Measurements from ENCODE around the gene LRRC39.
"Not testable (repeated sequence)": the region's sequence is repeated elsewhere in the genome, so short reads cannot be mapped to it uniquely, and the experiment has no call there.

LRRC39 gene
- total RNA-seq, result 0.17 to 2.3 (median 0.53) reads per million in 17 experiments

GRCh38 chr1:100178091-100178490 is at the start of gene LRRC39:
Gene LRRC39, minus strand, starts transcription at chr1:100178256. Its CDS starts 9,740 bp downstream, at chr1:100168516.
- DNase-seq, result peak in 1 of 4 experiments; percentile 4

GRCh38 chr1:100222428-100222827 is 44.4 kb upstream of the LRRC39 start:
- no peak for DNase-seq

- peak; percentile 19 to 50 (median 41) for DNase-seq
These were observed 41.8 kb upstream of the LRRC39 start for GRCh38 chr1:100219883-100220282.

- DNase-seq, result no peak
These were observed 41.4 kb upstream of the LRRC39 start for GRCh38 chr1:100219457-100219856.

- DNase-seq, result no peak
These were observed 39.8 kb upstream of the LRRC39 start for GRCh38 chr1:100217834-100218233.

- DNase-seq, result no peak
These were observed 37.0 kb upstream of the LRRC39 start for GRCh38 chr1:100215101-100215500.

- no peak for DNase-seq
These were observed 35.1 kb upstream of the LRRC39 start for GRCh38 chr1:100213141-100213540.

- no peak for DNase-seq
These were observed 28.2 kb upstream of the LRRC39 start for GRCh38 chr1:100206301-100206700.

GRCh38 chr1:100205593-100205992 is 27.5 kb upstream of the LRRC39 start:
- DNase-seq, result not testable (repeated sequence)

- not testable (repeated sequence) for DNase-seq
These were observed 27.0 kb upstream of the LRRC39 start for GRCh38 chr1:100205103-100205502.

GRCh38 chr1:100202703-100203102 is 24.6 kb upstream of the LRRC39 start:
- not testable (repeated sequence) for DNase-seq

- DNase-seq, result not testable (repeated sequence)
These were observed 22.0 kb upstream of the LRRC39 start for GRCh38 chr1:100200060-100200459.

- DNase-seq, result no peak
These were observed 20.5 kb upstream of the LRRC39 start for GRCh38 chr1:100198596-100198995.

- no peak for DNase-seq
These were observed 10.6 kb upstream of the LRRC39 start for GRCh38 chr1:100188617-100189016.

- DNase-seq, result no peak
These were observed 9.9 kb upstream of the LRRC39 start for GRCh38 chr1:100187912-100188311.

- DNase-seq, result peak in 3 of 4 experiments; percentile 7 to 9 (median 7)
These were observed 6.5 kb upstream of the LRRC39 start for GRCh38 chr1:100184536-100184935.

GRCh38 chr1:100183370-100183769 is 5.3 kb upstream of the LRRC39 start:
- DNase-seq, result no peak

GRCh38 chr1:100177295-100178041 is 588 bp downstream of the LRRC39 start:
- peak in 1 of 4 experiments; percentile 3 for DNase-seq

- no peak for DNase-seq
These were observed 10.0 kb downstream of the LRRC39 start for GRCh38 chr1:100168051-100168450.

- no peak for DNase-seq
These were observed 13.4 kb downstream of the LRRC39 start for GRCh38 chr1:100164702-100165101.

- no peak for DNase-seq
These were observed 13.8 kb downstream of the LRRC39 start for GRCh38 chr1:100164216-100164615.

- no peak for DNase-seq
These were observed 15.2 kb downstream of the LRRC39 start for GRCh38 chr1:100162881-100163280.

GRCh38 chr1:100152271-100152670 is 25.8 kb downstream of the LRRC39 start:
- DNase-seq, result peak; percentile 14 to 52 (median 36)

- DNase-seq, result no peak
These were observed 26.4 kb downstream of the LRRC39 start for GRCh38 chr1:100151679-100152078.

- no peak for DNase-seq
These were observed 30.2 kb downstream of the LRRC39 start for GRCh38 chr1:100147875-100148274.

Data from suppressor macrophage (primary cell).